AG10803 (cell line): ENCODE measurements around the gene PAX7.

ENCODE experiments used
- DNase-seq: peaks from one replicate; pipeline ENCODE4 v3.0.0; 2010; ENCODE audit warnings: low read depth
- H3K4me3 ChIP-seq: 2 replicates; pipeline ENCODE4 v1.5.1; 2011; ENCODE audit warnings: mild to moderate bottlenecking, low read length, control low read depth
- CTCF ChIP-seq: conservative IDR thresholded peaks from 2 replicates; pipeline ENCODE4 v1.5.1; 2011; ENCODE audit warnings: mild to moderate bottlenecking, low read length, control low read depth, inconsistent platforms

PAX7 gene

DNA sequence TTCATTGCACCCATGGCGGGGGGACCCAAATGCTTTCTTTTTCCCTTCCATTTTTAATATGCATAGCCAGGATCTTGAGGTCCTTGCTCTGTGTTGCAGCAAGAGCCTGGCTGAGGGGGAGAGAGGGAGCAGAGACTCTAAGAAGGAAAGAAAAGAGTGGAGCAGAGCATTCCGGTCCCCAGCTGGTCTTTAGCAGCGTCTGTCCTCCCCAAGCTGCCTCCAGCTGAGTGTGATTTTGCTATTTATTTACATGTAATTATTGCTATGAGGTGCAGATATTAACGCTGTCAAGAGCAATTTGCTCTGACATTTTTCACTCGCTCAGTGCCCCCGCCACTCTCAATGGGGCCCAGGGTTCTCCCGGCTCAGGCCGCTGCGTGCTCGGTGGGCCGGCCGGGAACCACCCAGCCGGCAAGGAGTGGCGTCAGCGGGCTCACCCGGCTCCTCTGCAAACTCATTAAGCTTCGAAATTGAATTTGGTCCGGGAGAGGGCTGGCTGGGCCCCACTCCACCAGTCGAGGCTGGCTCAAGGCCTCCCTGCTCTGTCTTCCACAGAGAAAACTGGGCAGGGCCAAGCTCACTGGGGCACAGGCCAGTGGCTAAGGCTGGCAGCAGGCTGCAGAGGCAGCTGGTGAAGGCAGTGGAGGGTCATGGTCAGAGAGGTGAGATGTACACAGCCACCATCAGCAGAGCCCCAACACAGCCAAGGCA, 93.2 kb downstream of the PAX7 start:
- no peak overlapping the region for H3K4me3 ChIP-seq
- no peak for DNase-seq
- TF ChIP-seq CTCF = no peak

DNA sequence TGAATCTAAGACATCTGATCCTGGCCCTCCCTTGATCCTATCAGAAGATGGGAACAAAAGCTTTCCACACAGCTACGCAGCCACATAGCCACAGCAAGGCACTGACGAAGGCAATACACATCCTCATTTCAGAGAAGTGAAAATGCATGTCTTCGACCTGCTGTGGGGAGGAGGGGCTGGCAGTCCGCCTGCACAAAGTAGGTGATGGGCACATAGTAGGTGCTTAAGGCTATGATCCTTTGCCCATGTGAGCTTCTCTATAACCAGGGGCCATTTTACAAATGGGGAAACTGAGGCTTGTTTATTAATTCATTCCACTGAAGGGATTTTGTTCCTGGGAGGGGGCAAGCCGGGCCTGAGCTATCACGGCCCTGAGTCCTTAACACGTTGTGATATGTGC, 94.2 kb downstream of the PAX7 start:
- DNase-seq = no peak
- no peak overlapping the region for H3K4me3 ChIP-seq
- TF ChIP-seq CTCF = no peak

GRCh38 chr1:18725231-18725895, 94.7 kb downstream of the PAX7 start:
- TF ChIP-seq CTCF = no peak
- no peak overlapping the region for H3K4me3 ChIP-seq
- DNase-seq = no peak

- TF ChIP-seq CTCF = no peak
- no peak overlapping the region for H3K4me3 ChIP-seq
- DNase-seq = no peak
Measured at GRCh38 chr1:18726368-18726767, 95.7 kb downstream of the PAX7 start.

GRCh38 chr1:18727956-18728355, 97.3 kb downstream of the PAX7 start:
- no peak overlapping the region for H3K4me3 ChIP-seq
- TF ChIP-seq CTCF = no peak
- no peak for DNase-seq

- no peak for DNase-seq
- TF ChIP-seq CTCF = no peak
Measured at GRCh38 chr1:18730321-18730720, 99.7 kb downstream of the PAX7 start.

GRCh38 chr1:18731148-18731547, 100.5 kb downstream of the PAX7 start:
- DNase-seq = no peak
- no peak for TF ChIP-seq CTCF
- H3K4me3 ChIP-seq = no peak overlapping the region

More at GRCh38 chr1:18730321-18730720, 99.7 kb downstream of the PAX7 start:
- no peak overlapping the region for H3K4me3 ChIP-seq
